ENCODE results near the gene SREBF1. TPM values are rescaled to one million over a fixed set of nuclear protein-coding genes. Genes with fewer than 3 reads are reported as not detected.

Gene SREBF1
- total RNA-seq, 1 donor from 2014 or later: 28.4 TPM

DNA sequence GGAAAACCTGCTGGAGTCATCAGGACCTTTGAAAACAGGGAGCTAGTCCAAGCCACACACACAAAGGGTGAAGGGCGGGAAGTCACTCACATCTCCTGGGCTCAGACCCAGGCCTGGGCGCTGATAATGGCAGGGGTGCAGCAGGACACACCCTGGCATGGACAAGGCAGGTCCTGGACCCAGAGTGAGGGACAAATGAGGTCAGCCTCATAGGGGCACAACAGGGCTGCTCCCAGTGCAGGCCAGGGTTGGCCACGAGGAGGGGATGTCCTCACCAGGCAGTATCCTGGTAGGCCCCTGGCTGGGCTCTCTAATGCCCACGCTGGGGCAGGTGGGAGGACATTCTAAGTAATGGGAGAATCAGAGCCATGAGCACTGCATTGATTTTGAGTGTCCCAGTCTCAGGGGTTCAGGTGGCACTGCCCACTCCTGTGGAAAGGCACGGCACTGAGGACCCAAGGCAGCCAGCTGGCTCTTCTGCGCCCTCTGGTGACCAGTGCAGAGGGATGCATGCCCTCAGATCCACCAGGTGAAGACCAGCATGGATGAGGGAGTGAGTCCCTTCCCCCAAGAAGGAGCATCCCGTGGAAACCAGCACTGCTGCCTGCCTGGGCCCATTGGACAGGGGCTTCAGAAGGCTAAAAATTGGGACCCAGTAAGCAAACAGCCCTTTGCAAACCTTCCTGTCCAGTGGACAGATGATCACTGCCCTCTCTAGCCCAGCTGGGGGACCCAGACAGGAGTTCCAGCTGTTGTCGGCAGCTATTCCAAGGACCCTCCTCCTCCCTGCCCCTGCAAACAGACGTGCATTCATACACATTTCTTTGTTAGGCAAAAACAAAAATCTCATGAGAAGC lies 23.4 kb upstream of the SREBF1 start:
- peak; percentile 58 to 76 for DNase-seq (ENCODE audit: low read depth in 2 of 2)

GRCh38 chr17:17857496-17857895 lies 20.7 kb upstream of the SREBF1 start:
- no peak for DNase-seq (ENCODE audit: low read depth in 2 of 2)

GRCh38 chr17:17856386-17856785 lies 19.6 kb upstream of the SREBF1 start:
- no peak for DNase-seq (ENCODE audit: low read depth in 2 of 2)

DNA sequence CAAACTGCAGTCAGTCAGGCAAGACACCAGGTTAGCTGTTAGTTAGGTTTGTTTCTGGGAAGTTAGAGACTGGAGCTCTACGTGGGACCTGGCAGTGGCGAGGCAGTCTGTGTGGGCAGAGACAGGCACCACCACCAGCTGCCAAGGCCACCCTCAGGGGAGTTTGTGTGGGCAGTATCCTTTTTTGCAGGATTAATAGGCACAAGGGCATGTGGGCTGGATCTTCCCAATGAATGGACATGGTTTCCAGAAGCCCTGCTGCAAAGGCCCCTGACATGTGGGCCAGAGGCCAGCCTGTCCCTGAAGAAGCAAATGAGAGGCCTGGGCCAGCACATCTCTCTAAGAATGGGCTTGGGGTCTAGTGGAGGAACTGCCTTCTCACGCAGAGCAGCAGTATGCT lies 19.2 kb upstream of the SREBF1 start:
- no peak for DNase-seq (ENCODE audit: low read depth in 2 of 2)

DNA sequence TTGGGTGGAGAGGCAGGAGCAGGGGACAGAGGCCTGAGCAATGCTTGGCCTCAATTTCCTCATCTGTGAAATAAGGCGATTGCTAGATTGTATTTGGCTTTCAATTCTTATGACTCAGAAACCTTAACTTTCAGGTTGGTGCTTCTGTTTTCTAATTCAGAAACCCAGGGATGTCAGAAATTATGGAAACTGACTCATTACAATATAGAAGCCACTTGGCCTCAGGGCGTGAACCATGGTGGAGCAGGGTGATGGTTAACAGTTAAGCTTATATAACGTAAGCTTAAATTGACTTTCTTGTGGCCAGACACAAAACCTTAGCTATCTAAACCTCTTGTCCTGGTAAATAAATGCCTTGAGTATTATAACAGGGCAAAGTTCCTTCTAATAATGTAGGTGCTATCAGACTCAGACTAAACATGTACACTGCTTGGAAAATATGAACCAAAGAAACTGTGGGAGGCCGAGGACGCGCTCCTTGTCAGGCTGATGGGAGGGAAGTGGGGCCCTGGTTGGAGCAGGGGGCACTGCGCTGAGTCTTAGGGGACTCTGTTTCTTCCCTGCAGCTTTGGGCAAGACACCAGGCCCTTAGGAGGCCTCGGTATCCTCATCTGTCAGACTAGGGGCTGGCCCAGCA lies 17.1 kb upstream of the SREBF1 start:
- DNase-seq (ENCODE audit: low read depth in 2 of 2): no peak

GRCh38 chr17:17852930-17853329 lies 16.1 kb upstream of the SREBF1 start:
- DNase-seq (ENCODE audit: low read depth in 2 of 2): no peak

DNA sequence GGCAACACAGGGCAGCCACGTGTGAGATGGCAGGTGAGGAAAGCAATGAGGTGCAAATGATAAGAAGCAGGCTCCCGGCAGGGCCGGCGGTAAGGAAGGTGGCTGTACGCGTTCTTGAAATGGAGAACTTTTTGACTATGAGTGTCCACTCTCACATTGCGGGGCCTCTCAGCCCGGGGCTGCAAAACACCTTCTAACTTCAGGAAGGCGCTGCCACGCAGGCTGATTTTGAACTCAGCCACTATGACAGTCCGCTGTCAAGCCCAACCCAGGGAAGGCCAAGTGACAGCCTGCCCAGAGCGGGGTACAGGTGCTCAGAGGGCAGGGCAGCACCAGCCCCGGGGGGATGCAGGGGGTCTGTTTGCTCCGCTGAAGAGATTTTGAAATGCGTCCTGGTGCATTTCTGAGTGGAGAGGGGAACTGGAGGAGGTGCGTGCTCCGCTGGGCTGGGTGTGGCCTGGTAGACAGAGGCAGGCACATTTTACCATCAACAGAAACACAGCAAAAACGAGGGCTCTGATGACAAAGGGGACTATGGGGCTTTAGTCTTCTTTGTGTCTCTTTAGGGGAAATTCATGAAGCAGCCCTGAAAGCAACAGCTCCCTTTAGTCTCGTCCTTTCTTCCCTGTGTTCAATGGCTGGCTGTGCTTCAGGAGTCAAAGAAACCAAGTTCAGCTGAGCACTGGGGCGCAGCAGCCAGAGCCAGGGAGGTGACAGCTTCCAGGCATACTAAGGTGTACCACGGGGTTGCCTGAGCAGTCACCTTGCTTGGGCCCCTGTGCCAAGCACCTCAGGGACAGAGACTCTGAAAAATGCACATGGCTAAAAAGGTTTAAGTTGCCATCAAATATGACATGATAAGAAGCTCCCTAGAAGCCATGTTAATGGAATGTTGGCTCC lies 14.6 kb upstream of the SREBF1 start:
- DNase-seq (ENCODE audit: low read depth in 2 of 2): no peak

DNA sequence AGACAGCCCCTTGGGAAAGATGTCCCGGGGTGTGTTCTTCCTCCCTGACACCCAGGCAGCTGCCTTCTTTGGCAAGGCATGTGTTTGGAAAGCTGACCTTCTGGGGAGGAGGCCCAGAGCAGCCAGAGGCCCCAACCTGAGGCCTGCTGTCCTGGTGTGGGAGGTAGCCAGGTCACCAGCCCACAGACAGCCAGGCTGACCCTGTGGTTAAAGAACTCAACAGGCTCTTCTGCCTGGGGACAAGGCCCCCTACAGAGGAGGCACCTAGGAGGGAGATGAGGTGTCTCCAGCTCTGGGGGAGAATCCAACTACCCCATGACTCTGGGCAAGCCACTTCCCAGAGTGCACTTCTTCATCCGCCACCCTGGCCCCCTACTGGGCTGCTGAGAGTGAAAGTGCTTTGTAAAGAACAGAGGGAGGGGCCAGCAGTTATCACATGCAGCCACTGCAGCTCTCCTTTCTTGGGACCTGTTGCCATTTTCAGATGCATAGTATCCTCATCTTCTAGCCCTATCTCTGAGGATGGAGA lies 13.1 kb upstream of the SREBF1 start:
- peak; percentile 52 to 61 for DNase-seq (ENCODE audit: low read depth in 2 of 2)

- DNase-seq (ENCODE audit: low read depth in 2 of 2): no peak
Observed at GRCh38 chr17:17849147-17849820, 12.5 kb upstream of the SREBF1 start.

DNA sequence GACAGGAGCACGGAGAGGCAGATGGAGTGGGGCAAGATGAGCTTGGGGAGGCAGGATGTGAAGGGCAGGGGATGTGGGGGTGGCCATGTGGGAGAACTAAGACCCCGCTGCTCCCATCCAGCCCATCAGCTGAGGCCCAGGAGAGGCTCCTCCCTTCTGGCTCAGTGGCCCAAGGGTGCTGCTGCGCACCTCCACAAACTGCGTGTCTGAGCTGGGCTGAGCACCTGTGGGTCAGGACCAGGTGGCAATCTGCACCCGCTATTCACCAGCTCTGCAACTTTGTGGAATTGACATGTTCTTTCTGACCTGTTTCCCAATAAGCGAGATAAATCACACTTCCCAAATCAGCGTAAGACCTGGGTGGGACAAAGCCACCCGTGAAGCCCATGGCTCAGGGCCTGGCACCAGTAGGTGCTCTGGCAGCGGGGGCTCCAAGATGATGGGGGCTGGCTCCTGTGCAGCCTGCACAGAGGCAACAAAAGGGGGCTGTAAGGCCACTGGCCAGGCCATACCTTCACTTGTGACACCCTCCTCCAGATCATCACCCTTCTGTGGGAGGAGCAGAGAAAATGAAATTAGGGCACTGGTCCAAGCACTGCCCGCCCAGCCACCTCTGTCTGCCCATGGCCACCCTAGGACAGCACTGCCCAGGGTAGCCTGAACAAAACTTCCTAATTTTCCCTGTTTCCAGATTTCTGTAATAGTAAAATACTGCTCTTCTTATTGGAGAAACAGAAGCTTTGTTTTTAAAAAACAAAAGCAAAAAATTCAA lies 11.7 kb upstream of the SREBF1 start:
- no peak for DNase-seq (ENCODE audit: low read depth in 2 of 2)

DNA sequence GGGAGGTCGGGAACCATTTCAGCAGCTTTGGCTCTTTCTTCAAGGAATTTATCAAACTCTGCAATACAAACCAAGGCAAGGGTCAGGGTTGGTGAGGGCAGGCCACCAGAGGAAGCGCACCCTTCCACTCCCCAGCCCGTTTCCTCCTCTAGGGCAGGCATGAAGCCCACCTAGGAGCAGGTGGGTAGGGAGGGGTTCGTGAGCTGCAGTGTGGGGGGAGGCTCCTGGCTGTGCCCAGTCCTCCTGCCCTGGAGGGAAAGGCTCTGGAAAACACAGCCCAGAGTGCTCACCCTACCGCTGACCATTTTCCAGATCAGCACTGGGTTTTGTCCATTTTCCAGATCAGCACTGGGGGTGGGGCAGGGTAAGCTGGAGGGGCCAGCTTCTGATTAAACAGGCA lies 10.9 kb upstream of the SREBF1 start:
- no peak for DNase-seq (ENCODE audit: low read depth in 2 of 2)

- no peak for DNase-seq (ENCODE audit: low read depth in 2 of 2)
Observed at GRCh38 chr17:17847118-17847689, 10.4 kb upstream of the SREBF1 start.

- DNase-seq (ENCODE audit: low read depth in 2 of 2): no peak
Observed at GRCh38 chr17:17846645-17847044, 9.9 kb upstream of the SREBF1 start.

DNA sequence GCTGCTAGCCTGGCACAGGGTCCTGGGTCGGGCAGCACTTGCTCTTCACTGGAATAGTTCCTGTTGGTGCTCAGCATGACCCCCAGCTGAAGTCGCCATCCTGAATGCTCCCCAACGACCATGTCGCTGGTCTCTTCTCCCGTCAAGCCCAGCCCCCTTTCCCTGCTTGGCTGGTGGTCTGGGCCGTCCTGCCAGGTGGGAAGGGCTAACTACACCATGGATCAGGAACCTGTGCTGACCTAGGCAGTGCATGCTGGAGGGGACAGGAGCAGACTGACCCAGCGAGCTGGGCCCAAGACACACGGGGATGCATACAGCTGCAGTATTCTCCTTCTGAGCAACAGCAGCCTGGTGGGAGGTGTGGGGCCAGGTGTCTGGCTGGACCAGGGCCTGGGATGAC lies 9.2 kb upstream of the SREBF1 start:
- no peak for DNase-seq (ENCODE audit: low read depth in 2 of 2)

DNA sequence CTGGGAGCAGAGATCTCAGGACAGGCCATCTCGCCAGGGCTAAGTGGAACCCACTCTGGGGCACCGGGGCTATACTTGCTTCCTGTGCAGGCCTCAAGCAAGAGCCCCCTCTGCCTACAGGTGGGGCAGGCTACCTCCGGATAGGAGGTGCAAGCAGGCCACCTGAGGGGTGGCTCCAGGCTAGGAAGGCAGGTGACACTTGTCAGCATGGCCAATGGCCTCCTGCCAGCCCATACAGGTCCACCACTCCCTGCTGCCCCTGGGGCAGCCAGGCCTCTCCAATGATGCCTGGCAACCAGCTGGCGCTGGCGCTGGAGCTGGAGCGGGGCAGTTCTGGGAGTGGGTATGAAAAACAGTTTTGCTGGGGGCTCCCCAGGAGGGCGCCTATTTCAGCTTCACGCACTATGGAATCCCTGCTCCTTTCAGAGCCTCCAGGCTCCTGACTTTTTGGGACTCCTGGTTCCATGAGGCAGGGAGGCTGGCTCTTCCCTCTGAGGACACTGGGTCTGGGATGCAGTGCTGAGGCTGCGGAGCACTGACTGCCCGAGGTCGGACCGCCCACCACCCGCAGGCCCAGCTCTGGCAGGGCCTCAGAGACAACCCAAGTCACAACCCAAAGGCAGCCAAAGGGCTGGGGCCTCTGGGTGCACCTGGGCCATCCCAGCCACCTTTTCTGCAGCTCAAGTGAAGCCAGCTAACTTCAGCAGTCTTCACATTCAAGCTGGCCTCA lies 8.4 kb upstream of the SREBF1 start:
- no peak for DNase-seq (ENCODE audit: low read depth in 2 of 2)

DNA sequence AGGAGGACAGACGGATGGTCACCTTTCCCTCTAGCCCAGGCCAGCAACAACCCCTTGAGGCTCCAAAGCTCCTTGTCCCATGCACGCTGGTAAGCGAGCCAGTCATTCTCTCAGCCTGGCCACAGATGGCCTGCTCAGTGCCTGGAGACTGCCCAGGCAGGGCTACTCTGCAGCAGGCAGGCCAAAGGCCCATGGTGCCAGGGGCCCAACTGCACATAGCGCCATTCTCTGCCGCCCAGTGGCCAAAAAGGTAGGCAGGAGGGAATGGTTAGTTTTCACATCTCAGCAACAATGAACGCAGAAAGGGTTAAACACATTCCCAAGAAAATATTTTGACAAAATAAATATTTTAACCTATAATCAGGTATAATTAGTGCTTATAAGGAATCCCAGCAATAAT lies 7.7 kb upstream of the SREBF1 start:
- no peak for DNase-seq (ENCODE audit: low read depth in 2 of 2)

- no peak for DNase-seq (ENCODE audit: low read depth in 2 of 2)
Observed at GRCh38 chr17:17844079-17844478, 7.3 kb upstream of the SREBF1 start.

GRCh38 chr17:17843096-17843495 lies 6.3 kb upstream of the SREBF1 start:
- DNase-seq (ENCODE audit: low read depth in 2 of 2): no peak

- no peak for DNase-seq (ENCODE audit: low read depth in 2 of 2)
Observed at GRCh38 chr17:17842111-17842876, 5.5 kb upstream of the SREBF1 start.

Data from lung microvascular endothelial cell (primary cell).